GM15510 (cell line): ENCODE data around the gene ANKFN1.

Source experiments
- POLR2A ChIP-seq: IDR thresholded peaks from 3 replicates; pipeline ENCODE4 v1.6.1; 2011; ENCODE audit warnings: borderline replicate concordance; ENCODE audit not compliant: insufficient read length; ENCODE audit errors: extremely low read depth

The ANKFN1 gene

GRCh38 chr17:56167491-56167890 lies 14.2 kb downstream of the ANKFN1 start:
- no peak for TF ChIP-seq POLR2A

- TF ChIP-seq POLR2A: no peak
Observed at GRCh38 chr17:56169621-56170020, 16.3 kb downstream of the ANKFN1 start.

GRCh38 chr17:56171186-56171959 lies 18.1 kb downstream of the ANKFN1 start:
- no peak for TF ChIP-seq POLR2A

- no peak for TF ChIP-seq POLR2A
Observed at GRCh38 chr17:56172517-56172982, 19.3 kb downstream of the ANKFN1 start.

GRCh38 chr17:56173026-56173425 lies 19.8 kb downstream of the ANKFN1 start:
- TF ChIP-seq POLR2A: no peak

- TF ChIP-seq POLR2A: no peak
Observed at GRCh38 chr17:56173958-56174835, 20.9 kb downstream of the ANKFN1 start.

GRCh38 chr17:56175299-56175955 lies 22.2 kb downstream of the ANKFN1 start:
- TF ChIP-seq POLR2A: no peak

GRCh38 chr17:56176091-56176490 lies 22.8 kb downstream of the ANKFN1 start:
- TF ChIP-seq POLR2A: no peak

GRCh38 chr17:56177361-56177760 lies 24.1 kb downstream of the ANKFN1 start:
- no peak for TF ChIP-seq POLR2A

GRCh38 chr17:56178203-56178602 lies 24.9 kb downstream of the ANKFN1 start:
- no peak for TF ChIP-seq POLR2A

GRCh38 chr17:56182081-56182480 lies 28.8 kb downstream of the ANKFN1 start:
- TF ChIP-seq POLR2A: no peak

- no peak for TF ChIP-seq POLR2A
Observed at GRCh38 chr17:56184650-56185049, 31.4 kb downstream of the ANKFN1 start.

- TF ChIP-seq POLR2A: no peak
Observed at GRCh38 chr17:56185491-56186221, 32.4 kb downstream of the ANKFN1 start.

GRCh38 chr17:56186222-56186786 lies 33.0 kb downstream of the ANKFN1 start:
- TF ChIP-seq POLR2A: no peak
